Measurements from ENCODE around the gene GPC3. TPM values are rescaled to one million over a fixed set of nuclear protein-coding genes. Genes with fewer than 3 reads are reported as not detected.
A peak's percentile ranks its signal among the peaks of the same experiment; 100 is the strongest.

The GPC3 gene
- total RNA-seq, 1 experiment from 2014 or later: not detected

- H3K36me3 ChIP-seq (ENCODE audit: low read depth): no peaks in the 10 kb centered on the region
- H3K4me1 ChIP-seq (replicated peaks; ENCODE audit: insufficient read depth): peaks cover 31% of the 10 kb centered on the region
- BruUV-seq (replicated peaks): no TSS peak
- peak overlapping the region; percentile 98 for H3K27ac ChIP-seq
- H3K27me3 ChIP-seq (ENCODE audit: insufficient read depth, low read depth): no peaks in the 10 kb centered on the region
- no peak overlapping the region for H2AFZ ChIP-seq
- H4K20me1 ChIP-seq (ENCODE audit: insufficient read depth): no peaks in the 10 kb centered on the region
- CTCF ChIA-PET: no interaction called here
- 0 out of 2 replicates have a peak overlapping the region, but pooled peaks have one; percentile 4 for H3K4me3 ChIP-seq
- H3K9me2 ChIP-seq (ENCODE audit: insufficient read depth): no peaks in the 10 kb centered on the region
- H3K79me2 ChIP-seq (ENCODE audit: low read depth): no peaks in the 10 kb centered on the region
- no peak for DNase-seq
- peaks cover 26% of the 10 kb centered on the region for H3F3A ChIP-seq (ENCODE audit: insufficient read depth, low read depth)
- peaks cover 10% of the 10 kb centered on the region; the same call in 1 of the 2 replicates for H3K9me3 ChIP-seq (ENCODE audit: insufficient read depth, low read depth)
- intact Hi-C loops (cut with micrococcal nuclease; ENCODE audit: unreplicated experiment): loop anchor here (1.0 to 10.0 kb wide), 5 partner anchors 42 to 210 kb away; no protein-coding TSS in a partner anchor
- peak overlapping the region; percentile 48 for H3K4me2 ChIP-seq
- TF ChIP-seq, protein P1, sequence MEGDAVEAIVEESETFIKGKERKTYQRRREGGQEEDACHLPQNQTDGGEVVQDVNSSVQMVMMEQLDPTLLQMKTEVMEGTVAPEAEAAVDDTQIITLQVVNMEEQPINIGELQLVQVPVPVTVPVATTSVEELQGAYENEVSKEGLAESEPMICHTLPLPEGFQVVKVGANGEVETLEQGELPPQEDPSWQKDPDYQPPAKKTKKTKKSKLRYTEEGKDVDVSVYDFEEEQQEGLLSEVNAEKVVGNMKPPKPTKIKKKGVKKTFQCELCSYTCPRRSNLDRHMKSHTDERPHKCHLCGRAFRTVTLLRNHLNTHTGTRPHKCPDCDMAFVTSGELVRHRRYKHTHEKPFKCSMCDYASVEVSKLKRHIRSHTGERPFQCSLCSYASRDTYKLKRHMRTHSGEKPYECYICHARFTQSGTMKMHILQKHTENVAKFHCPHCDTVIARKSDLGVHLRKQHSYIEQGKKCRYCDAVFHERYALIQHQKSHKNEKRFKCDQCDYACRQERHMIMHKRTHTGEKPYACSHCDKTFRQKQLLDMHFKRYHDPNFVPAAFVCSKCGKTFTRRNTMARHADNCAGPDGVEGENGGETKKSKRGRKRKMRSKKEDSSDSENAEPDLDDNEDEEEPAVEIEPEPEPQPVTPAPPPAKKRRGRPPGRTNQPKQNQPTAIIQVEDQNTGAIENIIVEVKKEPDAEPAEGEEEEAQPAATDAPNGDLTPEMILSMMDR (conservative IDR thresholded peaks at IDR 0.05): no peak
- no peak for TF ChIP-seq EZH2 (IDR thresholded peaks at IDR 0.05; ENCODE audit: low read depth)
- POLR2A ChIA-PET (ENCODE audit: unreplicated experiment): no interaction called here
Measured at GRCh38 chrX:133544778-133545177, 440.6 kb downstream of the GPC3 start.

DNA sequence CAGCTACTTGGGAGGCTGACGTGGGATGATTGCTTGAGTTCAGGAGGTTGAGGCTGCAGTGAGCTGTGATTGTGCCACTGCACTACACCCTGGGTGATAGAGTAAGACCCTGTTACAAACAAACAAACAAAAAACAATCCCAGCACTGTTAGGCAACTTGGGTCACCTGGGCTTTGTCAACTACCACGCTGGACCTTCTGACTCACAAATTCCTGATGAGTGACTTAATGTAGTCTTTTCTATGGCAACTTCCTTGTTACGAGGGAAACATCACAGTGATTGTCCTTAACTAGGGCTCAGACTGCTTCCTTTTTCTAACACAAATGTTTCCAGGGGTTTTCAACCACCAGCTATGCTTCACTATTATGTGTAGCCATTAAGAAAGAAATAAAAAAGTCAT, 441.3 kb downstream of the GPC3 start:
- Histone ChIP-seq H3K4me1 (replicated peaks; ENCODE audit: insufficient read depth) (peaks cover 31% of the 10 kb centered on the region), H3F3A (ENCODE audit: insufficient read depth, low read depth) (peaks cover 26% of the 10 kb centered on the region), H3K4me2 (peak overlapping the region; percentile 63), H3K36me3 (ENCODE audit: low read depth) (no peaks in the 10 kb centered on the region), H3K4me3 (peak overlapping the region; percentile 27; the same call in 1 of the 2 replicates), H3K9me3 (ENCODE audit: insufficient read depth, low read depth) (peaks cover 10% of the 10 kb centered on the region; the same call in 1 of the 2 replicates), H3K9me2 (ENCODE audit: insufficient read depth) (no peaks in the 10 kb centered on the region), H3K27me3 (ENCODE audit: insufficient read depth, low read depth) (no peaks in the 10 kb centered on the region), H3K27ac (peak overlapping the region; percentile 98), H2AFZ (peak overlapping the region; percentile 69), H4K20me1 (ENCODE audit: insufficient read depth) (no peaks in the 10 kb centered on the region), H3K79me2 (ENCODE audit: low read depth) (no peaks in the 10 kb centered on the region)
- CTCF ChIA-PET: interaction anchor here (0.8 to 1.1 kb wide), 2 partner anchors 125 to 126 kb away, joined by 3 read pairs; no protein-coding TSS in a partner anchor
- POLR2A ChIA-PET (ENCODE audit: unreplicated experiment): interaction anchor here (0.6 kb wide), 2 partner anchors 131 to 694 kb away, joined by 3 to 4 read pairs; no protein-coding TSS in a partner anchor
- no TSS peak for BruUV-seq (replicated peaks)
- peak; percentile 70 to 97 for DNase-seq
- TF ChIP-seq, protein P1 (conservative IDR thresholded peaks at IDR 0.05): no peak
- no peak for TF ChIP-seq EZH2 (IDR thresholded peaks at IDR 0.05; ENCODE audit: low read depth)
- intact Hi-C loops (cut with micrococcal nuclease; ENCODE audit: unreplicated experiment): loop anchor here (1.0 to 10.0 kb wide), 5 partner anchors 43 to 209 kb away; no protein-coding TSS in a partner anchor

- no peaks in the 10 kb centered on the region for H3K27me3 ChIP-seq (ENCODE audit: insufficient read depth, low read depth)
- peak overlapping the region; percentile 69 for H2AFZ ChIP-seq
- TF ChIP-seq, protein P1 (conservative IDR thresholded peaks at IDR 0.05): no peak
- TF ChIP-seq EZH2 (IDR thresholded peaks at IDR 0.05; ENCODE audit: low read depth): no peak
- no peaks in the 10 kb centered on the region for H4K20me1 ChIP-seq (ENCODE audit: insufficient read depth)
- peak overlapping the region; percentile 63 for H3K4me2 ChIP-seq
- BruUV-seq (replicated peaks): TSS peak; percentile 75
- H3K27ac ChIP-seq: peak overlapping the region; percentile 98
- H3K4me1 ChIP-seq (replicated peaks; ENCODE audit: insufficient read depth): peaks cover 31% of the 10 kb centered on the region
- no peaks in the 10 kb centered on the region for H3K9me2 ChIP-seq (ENCODE audit: insufficient read depth)
- peaks cover 10% of the 10 kb centered on the region; the same call in 1 of the 2 replicates for H3K9me3 ChIP-seq (ENCODE audit: insufficient read depth, low read depth)
- H3K36me3 ChIP-seq (ENCODE audit: low read depth): no peaks in the 10 kb centered on the region
- H3F3A ChIP-seq (ENCODE audit: insufficient read depth, low read depth): peaks cover 26% of the 10 kb centered on the region
- peak overlapping the region; percentile 27; the same call in 1 of the 2 replicates for H3K4me3 ChIP-seq
- intact Hi-C loops (cut with micrococcal nuclease; ENCODE audit: unreplicated experiment): loop anchor here (1.0 to 10.0 kb wide), 5 partner anchors 43 to 209 kb away; no protein-coding TSS in a partner anchor
- CTCF ChIA-PET: interaction anchor here (0.5 to 1.1 kb wide), 3 partner anchors 43 to 127 kb away, joined by 3 read pairs; no protein-coding TSS in a partner anchor
- DNase-seq: peak; percentile 14 to 82
- no peaks in the 10 kb centered on the region for H3K79me2 ChIP-seq (ENCODE audit: low read depth)
- POLR2A ChIA-PET (ENCODE audit: unreplicated experiment): interaction anchor here (0.6 kb wide), 2 partner anchors 130 to 694 kb away, joined by 3 to 4 read pairs; no protein-coding TSS in a partner anchor
Measured at GRCh38 chrX:133543654-133544053, 441.7 kb downstream of the GPC3 start.
